GM19468 (cell line): Measurements from ENCODE around the gene HACD3.
A peak's percentile ranks its signal among the peaks of the same experiment; 100 is the strongest.

Experiments used
- ATAC-seq: cut with Tn5 transposase; IDR thresholded peaks from one replicate; pipeline ENCODE4 v1.9.1; 2021; ENCODE audit warnings: mild to moderate bottlenecking, moderate library complexity, moderate number of reproducible peaks; ENCODE audit not compliant: unreplicated experiment; ENCODE audit errors: extremely low read depth

HACD3 gene

GRCh38 chr15:65530318-65531111 is at the start of gene HACD3:
Gene HACD3, plus strand, starts transcription at chr15:65530463. Its CDS starts 169 bp downstream, at chr15:65530632.
- peak; percentile 56 for ATAC-seq

- ATAC-seq, result no peak
Observed at GRCh38 chr15:65484876-65485275, 45.4 kb upstream of the HACD3 start.

GRCh38 chr15:65494076-65494475 is 36.2 kb upstream of the HACD3 start:
- ATAC-seq, result no peak

- no peak for ATAC-seq
Observed at GRCh38 chr15:65509321-65509720, 20.9 kb upstream of the HACD3 start.

GRCh38 chr15:65512189-65512588 is 18.1 kb upstream of the HACD3 start:
- ATAC-seq, result no peak

- ATAC-seq, result no peak
Observed at GRCh38 chr15:65512807-65513416, 17.4 kb upstream of the HACD3 start.

- ATAC-seq, result peak; percentile 80
Observed at GRCh38 chr15:65516997-65517865, 13.0 kb upstream of the HACD3 start, which contains the start of gene DPP8. Gene DPP8, minus strand, starts transcription at chr15:65517689. Its CDS starts 5,136 bp downstream, at chr15:65512553.

- ATAC-seq, result no peak
Observed at GRCh38 chr15:65517866-65518207, 12.4 kb upstream of the HACD3 start.

- ATAC-seq, result no peak
Observed at GRCh38 chr15:65518633-65519285, 11.5 kb upstream of the HACD3 start.

GRCh38 chr15:65521350-65521749 is 8.9 kb upstream of the HACD3 start:
- ATAC-seq, result no peak

GRCh38 chr15:65524226-65524625 is 6.0 kb upstream of the HACD3 start:
- ATAC-seq, result no peak

- no peak for ATAC-seq
Observed at GRCh38 chr15:65525622-65526021, 4.6 kb upstream of the HACD3 start.

GRCh38 chr15:65528461-65529060 is 1.7 kb upstream of the HACD3 start:
- ATAC-seq, result no peak

- ATAC-seq, result no peak
Observed at GRCh38 chr15:65529762-65530317, 423 bp upstream of the HACD3 start.

GRCh38 chr15:65532738-65533051 is 2.4 kb downstream of the HACD3 start:
- ATAC-seq, result no peak

- no peak for ATAC-seq
Observed at GRCh38 chr15:65533057-65533756, 2.9 kb downstream of the HACD3 start.

GRCh38 chr15:65535192-65535591 is 4.9 kb downstream of the HACD3 start:
- ATAC-seq, result no peak

GRCh38 chr15:65540314-65540713 is 10.1 kb downstream of the HACD3 start:
- no peak for ATAC-seq

- no peak for ATAC-seq
Observed at GRCh38 chr15:65541231-65541820, 11.1 kb downstream of the HACD3 start.
